Lung (tissue), 12 donors: ENCODE measurements around the gene SLC4A2. TPM values are rescaled to one million over a fixed set of nuclear protein-coding genes. Genes with fewer than 3 reads are reported as not detected.

Source experiments
- ATAC-seq: fragments of 200-7000 bp; cut with Tn5 transposase; one replicate; pipeline ENCODE4 v1.9.1; 2020; ENCODE audit warnings: moderate number of reproducible peaks; ENCODE audit not compliant: insufficient read depth, low FRiP score
- DNase-seq, 3 donors: peaks; one replicate each; pipeline ENCODE4 v3.0.0-alpha.2; 2013 to 2017
- H3K27ac ChIP-seq, 2 donors: one replicate each; pipeline ENCODE4 v1.5.1; 2013; ENCODE audit warnings: mild to moderate bottlenecking in 2 of 2, moderate library complexity in 2 of 2, control low read depth in 1 of 2, inconsistent platforms in 1 of 2, low read depth in 1 of 2, low read length in 1 of 2
- H3K27me3 ChIP-seq, 3 donors: one replicate each; pipeline ENCODE4 v1.5.1; 2013; ENCODE audit warnings: low read length in 2 of 3; ENCODE audit not compliant: control insufficient read depth in 3 of 3, insufficient read depth in 3 of 3
- H3K36me3 ChIP-seq, 4 donors: one replicate each; pipeline ENCODE4 v1.5.1; 2013; ENCODE audit warnings: low read length in 4 of 4, mild to moderate bottlenecking in 1 of 4, moderate library complexity in 1 of 4; ENCODE audit not compliant: control insufficient read depth in 4 of 4, insufficient read depth in 4 of 4
- H3K4me1 ChIP-seq, 5 donors: one replicate each; pipeline ENCODE4 v1.5.1; 2013; ENCODE audit warnings: low read length in 5 of 5, mild to moderate bottlenecking in 2 of 5, moderate library complexity in 1 of 5; ENCODE audit not compliant: control insufficient read depth in 5 of 5, insufficient read depth in 5 of 5
- H3K4me3 ChIP-seq: one replicate; pipeline ENCODE4 v1.5.1; 2013; ENCODE audit warnings: mild to moderate bottlenecking, control low read depth, moderate library complexity
- H3K9ac ChIP-seq, 2 donors: one replicate each; pipeline ENCODE4 v1.5.1; 2013; ENCODE audit warnings: low read length in 2 of 2, control low read depth in 1 of 2; ENCODE audit not compliant: insufficient read depth in 1 of 2
- H3K9me3 ChIP-seq, 4 donors: one replicate each; pipeline ENCODE4 v1.5.1; 2013; ENCODE audit warnings: low read length in 3 of 4, mild to moderate bottlenecking in 1 of 4, moderate library complexity in 1 of 4; ENCODE audit not compliant: control insufficient read depth in 4 of 4, insufficient read depth in 3 of 4
- WGBS, 2 donors: extraction: QIAGEN DNeasy Blood & Tissue Kit; methylation state at CpG; one replicate each; pipeline ENCODE4 v1.1.7; 2013; 5-methylcytosine and 5-hydroxymethylcytosine counted together
- polyA plus RNA-seq, 2 donors: library from polyadenylated mRNA; stranded (reverse); fragments of 200-250 nt; gene quantifications; one replicate each; pipeline ENCODE4 v1.2.1, GENCODE V29; 2013
- total RNA-seq, 2 donors: library from RNA; depleted of rRNA in 1 of 2; stranded (reverse); fragments of >200 nt in 1 of 2; gene quantifications; one replicate each; pipeline ENCODE4 v1.2.1, GENCODE V29; 2014 to 2021
- TF ChIP-seq, protein P1 (sequence below): IDR thresholded peaks from 2 replicates; pipeline ENCODE4 v1.5.1; 2012; ENCODE audit warnings: mild to moderate bottlenecking; ENCODE audit errors: control extremely low read depth, extremely low read depth
- donor health status: control.
- donor health status: control.
- donor health status: Bipolar disorder and iron deficiency.
- donor health status: healthy.
- donor health status: DM: yes; HTN: yes; CAD: no.

The SLC4A2 gene
- total and polyA plus RNA-seq, 4 donors: 66.3 to 173 (median 120) TPM

DNA sequence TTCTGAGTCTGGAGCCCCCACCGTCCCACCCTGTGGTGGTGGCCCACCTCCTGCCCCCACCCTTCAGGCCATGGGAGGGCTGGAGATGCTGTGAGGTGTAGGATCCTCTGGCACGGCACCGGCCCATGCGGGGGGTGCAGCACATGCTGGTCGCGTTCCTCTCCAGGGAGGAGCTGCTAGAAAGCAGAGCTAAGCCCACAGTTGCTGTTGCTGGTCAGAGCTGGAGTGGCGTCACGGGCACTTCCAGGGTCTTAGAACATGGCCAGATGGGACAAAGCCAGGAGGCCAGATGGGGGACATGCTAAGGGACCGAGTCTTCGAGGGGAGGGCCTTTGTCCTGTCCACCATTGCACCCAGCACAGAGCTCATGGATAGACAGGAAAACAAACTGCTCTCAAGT, 48.5 kb downstream of the SLC4A2 start:
- no peak overlapping the region for H3K9ac ChIP-seq
- 87 to 89% methylated on average over 10 of the region's 10 CpGs for WGBS, 2 donors
- TF ChIP-seq, protein P1, sequence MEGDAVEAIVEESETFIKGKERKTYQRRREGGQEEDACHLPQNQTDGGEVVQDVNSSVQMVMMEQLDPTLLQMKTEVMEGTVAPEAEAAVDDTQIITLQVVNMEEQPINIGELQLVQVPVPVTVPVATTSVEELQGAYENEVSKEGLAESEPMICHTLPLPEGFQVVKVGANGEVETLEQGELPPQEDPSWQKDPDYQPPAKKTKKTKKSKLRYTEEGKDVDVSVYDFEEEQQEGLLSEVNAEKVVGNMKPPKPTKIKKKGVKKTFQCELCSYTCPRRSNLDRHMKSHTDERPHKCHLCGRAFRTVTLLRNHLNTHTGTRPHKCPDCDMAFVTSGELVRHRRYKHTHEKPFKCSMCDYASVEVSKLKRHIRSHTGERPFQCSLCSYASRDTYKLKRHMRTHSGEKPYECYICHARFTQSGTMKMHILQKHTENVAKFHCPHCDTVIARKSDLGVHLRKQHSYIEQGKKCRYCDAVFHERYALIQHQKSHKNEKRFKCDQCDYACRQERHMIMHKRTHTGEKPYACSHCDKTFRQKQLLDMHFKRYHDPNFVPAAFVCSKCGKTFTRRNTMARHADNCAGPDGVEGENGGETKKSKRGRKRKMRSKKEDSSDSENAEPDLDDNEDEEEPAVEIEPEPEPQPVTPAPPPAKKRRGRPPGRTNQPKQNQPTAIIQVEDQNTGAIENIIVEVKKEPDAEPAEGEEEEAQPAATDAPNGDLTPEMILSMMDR: no peak
- H3K4me3 ChIP-seq: no peak overlapping the region
- H3K27me3 ChIP-seq: no peaks in the 10 kb centered on the region
- no peak for DNase-seq
- no peak overlapping the region for H3K27ac ChIP-seq
- no peak for ATAC-seq
- peaks cover 0 to 3% (median 2%) of the 10 kb centered on the region in 4 donors for H3K36me3 ChIP-seq
- H3K9me3 ChIP-seq: peaks cover 0 to 3% (median 0%) of the 10 kb centered on the region in 4 donors
- peaks cover 0 to 10% (median 3%) of the 10 kb centered on the region in 5 donors for H3K4me1 ChIP-seq

GRCh38 chr7:151109094-151110048, 50.0 kb downstream of the SLC4A2 start:
- WGBS, 2 donors: 66 to 82% methylated on average over 15 of the region's 15 CpGs
- TF ChIP-seq, protein P1: no peak
- ATAC-seq: no peak
- Histone ChIP-seq H3K4me3 (no peak overlapping the region), H3K27ac (no peak overlapping the region), H3K9me3 (peaks cover 0 to 3% (median 0%) of the 10 kb centered on the region in 4 donors), H3K27me3 (peaks cover 0 to 3% (median 0%) of the 10 kb centered on the region in 3 donors), H3K4me1 (peaks cover 0 to 16% (median 7%) of the 10 kb centered on the region in 5 donors), H3K36me3 (peaks cover 0 to 3% (median 2%) of the 10 kb centered on the region in 4 donors), H3K9ac (no peak overlapping the region)
- DNase-seq: no peak

DNA sequence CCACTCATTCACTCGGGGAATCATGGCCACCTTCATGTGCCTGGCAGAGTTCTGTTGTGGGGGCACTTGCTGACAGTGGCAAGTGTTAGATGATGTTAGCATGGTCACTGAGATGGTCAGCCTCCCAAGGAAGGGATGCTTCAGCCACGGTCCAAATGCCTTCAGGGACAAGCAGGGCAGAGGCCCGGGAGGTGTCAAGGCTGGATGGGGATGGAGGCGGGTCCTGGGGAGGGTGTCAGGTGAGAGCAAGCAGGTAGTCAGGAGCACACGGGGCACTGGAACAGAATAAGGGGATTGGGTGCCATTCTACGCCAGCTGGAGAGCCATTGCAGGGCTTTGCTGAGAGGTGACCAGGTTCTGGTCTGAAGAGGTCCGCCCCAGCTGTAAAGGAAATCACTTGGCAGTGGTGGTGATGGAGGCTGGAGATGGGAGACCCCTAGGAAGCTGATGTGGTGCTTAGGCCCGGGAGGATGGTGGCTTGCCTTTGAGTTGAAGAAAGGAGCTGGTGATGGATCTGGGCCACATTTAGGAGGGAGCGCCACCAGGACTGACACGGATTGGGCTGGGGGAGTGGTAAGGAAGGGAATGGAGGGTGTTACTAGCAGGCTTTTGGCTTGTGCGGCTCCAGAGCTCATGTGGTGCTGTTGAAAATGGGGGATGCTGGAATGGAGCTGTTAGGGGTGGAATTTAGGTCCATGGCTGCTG, 51.0 kb downstream of the SLC4A2 start:
- Histone ChIP-seq H3K9me3 (no peaks in the 10 kb centered on the region), H3K4me1 (peaks cover 0 to 16% (median 7%) of the 10 kb centered on the region in 5 donors), H3K4me3 (no peak overlapping the region), H3K27me3 (peaks cover 0 to 3% (median 0%) of the 10 kb centered on the region in 3 donors), H3K27ac (peak overlapping the region in 1 of 2 donors; percentile 16), H3K9ac (no peak overlapping the region), H3K36me3 (peaks cover 0 to 3% (median 0%) of the 10 kb centered on the region in 4 donors)
- DNase-seq (no peak), ATAC-seq (no peak)
- TF ChIP-seq, protein P1: no peak
- WGBS, 2 donors: 77 to 82% methylated on average over 11 of the region's 11 CpGs
